Measurements from ENCODE around the gene ADARB2.

The ADARB2 gene

GRCh38 chr10:1410469-1411395, 326.6 kb downstream of the ADARB2 start:
- in situ Hi-C loops (cut with MboI; ENCODE audit: low pct_unique_long_range_greater_than_20kb, low sequenced_read_pairs, unreplicated experiment) = no loop called here
- no peak for DNase-seq (ENCODE audit: low spot score)
- TF ChIP-seq, protein P1, sequence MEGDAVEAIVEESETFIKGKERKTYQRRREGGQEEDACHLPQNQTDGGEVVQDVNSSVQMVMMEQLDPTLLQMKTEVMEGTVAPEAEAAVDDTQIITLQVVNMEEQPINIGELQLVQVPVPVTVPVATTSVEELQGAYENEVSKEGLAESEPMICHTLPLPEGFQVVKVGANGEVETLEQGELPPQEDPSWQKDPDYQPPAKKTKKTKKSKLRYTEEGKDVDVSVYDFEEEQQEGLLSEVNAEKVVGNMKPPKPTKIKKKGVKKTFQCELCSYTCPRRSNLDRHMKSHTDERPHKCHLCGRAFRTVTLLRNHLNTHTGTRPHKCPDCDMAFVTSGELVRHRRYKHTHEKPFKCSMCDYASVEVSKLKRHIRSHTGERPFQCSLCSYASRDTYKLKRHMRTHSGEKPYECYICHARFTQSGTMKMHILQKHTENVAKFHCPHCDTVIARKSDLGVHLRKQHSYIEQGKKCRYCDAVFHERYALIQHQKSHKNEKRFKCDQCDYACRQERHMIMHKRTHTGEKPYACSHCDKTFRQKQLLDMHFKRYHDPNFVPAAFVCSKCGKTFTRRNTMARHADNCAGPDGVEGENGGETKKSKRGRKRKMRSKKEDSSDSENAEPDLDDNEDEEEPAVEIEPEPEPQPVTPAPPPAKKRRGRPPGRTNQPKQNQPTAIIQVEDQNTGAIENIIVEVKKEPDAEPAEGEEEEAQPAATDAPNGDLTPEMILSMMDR (IDR thresholded peaks at IDR 0.05; ENCODE audit: extremely low read depth, insufficient read depth, missing control alignments) = no peak

DNA sequence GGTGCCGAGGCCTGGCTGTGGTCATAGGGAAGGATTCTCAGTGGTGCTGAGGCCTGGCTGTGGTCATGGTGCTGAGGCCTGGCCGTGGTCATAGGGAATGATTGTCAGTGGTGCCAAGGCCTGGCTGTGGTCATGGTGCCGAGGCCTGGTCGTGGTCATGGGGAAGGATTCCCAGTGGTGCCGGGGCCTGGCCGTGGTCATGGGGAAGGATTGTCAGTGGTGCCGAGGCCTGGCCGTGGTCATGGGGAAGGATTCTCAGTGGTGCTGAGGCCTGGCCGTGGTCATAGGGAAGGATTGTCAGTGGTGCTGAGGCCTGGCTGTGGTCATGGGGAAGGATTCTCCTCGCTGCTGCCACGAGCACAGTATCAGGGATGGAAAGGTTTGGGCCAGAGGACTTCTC, 327.3 kb downstream of the ADARB2 start:
- in situ Hi-C loops (cut with MboI; ENCODE audit: low pct_unique_long_range_greater_than_20kb, low sequenced_read_pairs, unreplicated experiment) = no loop called here
- TF ChIP-seq, protein P1 (IDR thresholded peaks at IDR 0.05; ENCODE audit: extremely low read depth, insufficient read depth, missing control alignments) = no peak
- DNase-seq (ENCODE audit: low spot score) = no peak

DNA sequence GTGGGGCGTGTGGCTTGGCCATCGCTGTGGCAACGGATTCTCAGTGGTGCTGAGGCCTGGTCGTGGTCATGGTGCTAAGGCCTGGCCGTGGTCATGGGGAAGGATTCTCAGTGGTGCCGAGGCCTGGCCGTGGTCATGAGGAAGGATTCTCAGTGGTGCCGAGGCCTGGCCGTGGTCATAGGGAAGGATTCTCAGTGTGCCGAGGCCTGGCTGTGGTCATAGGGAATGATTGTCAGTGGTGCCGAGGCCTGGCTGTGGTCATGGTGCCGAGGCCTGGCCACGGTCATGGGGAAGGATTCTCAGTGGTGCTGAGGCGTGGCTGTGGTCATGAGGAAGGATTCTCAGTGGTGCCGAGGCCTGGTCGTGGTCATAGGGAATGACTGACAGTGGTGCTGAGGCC, 327.9 kb downstream of the ADARB2 start:
- TF ChIP-seq, protein P1 (IDR thresholded peaks at IDR 0.05; ENCODE audit: extremely low read depth, insufficient read depth, missing control alignments) = no peak
- no peak for DNase-seq (ENCODE audit: low spot score)
- in situ Hi-C loops (cut with MboI; ENCODE audit: low pct_unique_long_range_greater_than_20kb, low sequenced_read_pairs, unreplicated experiment) = no loop called here

DNA sequence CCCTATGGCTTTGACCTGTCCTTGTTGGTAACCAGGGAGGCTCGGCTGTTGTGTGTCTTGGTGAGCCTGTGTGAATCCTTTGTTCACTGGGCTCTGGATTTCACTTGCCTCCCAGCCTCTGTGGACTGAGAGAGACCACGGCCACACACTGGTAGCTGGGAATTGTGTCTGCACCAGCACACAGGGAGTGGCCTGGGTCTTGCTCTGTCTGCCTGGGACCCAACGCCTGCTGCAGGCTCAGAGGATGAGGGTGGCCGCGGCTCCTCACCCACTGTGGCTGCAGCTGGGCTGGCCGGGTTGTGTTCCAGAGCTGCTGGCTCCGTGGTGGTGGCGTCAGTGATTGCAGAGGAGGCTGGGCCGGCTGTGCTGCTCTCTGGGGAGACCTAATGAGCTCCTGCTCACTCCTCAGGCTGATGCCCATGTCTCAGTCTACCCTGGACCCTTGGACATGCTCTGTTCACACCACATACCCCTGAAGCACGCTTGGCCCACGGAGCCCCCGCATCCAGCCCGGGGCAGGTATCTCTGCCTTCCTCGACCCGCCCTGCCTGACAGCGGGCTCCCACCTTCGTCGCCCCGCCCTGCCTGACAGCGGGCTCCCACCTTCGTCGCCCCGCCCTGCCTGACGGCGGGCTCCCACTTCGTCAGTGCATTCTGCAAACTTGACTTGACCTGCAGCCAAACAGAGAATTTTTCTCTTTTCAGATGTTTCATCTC, 328.5 kb downstream of the ADARB2 start:
- DNase-seq (ENCODE audit: low spot score) = no peak
- in situ Hi-C loops (cut with MboI; ENCODE audit: low pct_unique_long_range_greater_than_20kb, low sequenced_read_pairs, unreplicated experiment) = no loop called here
- TF ChIP-seq, protein P1 (IDR thresholded peaks at IDR 0.05; ENCODE audit: extremely low read depth, insufficient read depth, missing control alignments) = no peak

GRCh38 chr10:1406967-1407945, 330.1 kb downstream of the ADARB2 start:
- TF ChIP-seq, protein P1 (IDR thresholded peaks at IDR 0.05; ENCODE audit: extremely low read depth, insufficient read depth, missing control alignments) = no peak
- in situ Hi-C loops (cut with MboI; ENCODE audit: low pct_unique_long_range_greater_than_20kb, low sequenced_read_pairs, unreplicated experiment) = no loop called here
- no peak for DNase-seq (ENCODE audit: low spot score)
